BLaER1 treated with 17β-estradiol and CSF1 and Interleukin-3, amounts not matched to agents 10 nM and 100 nM (cell line): ENCODE data around the gene GAB1.

Experiments used
- H3K27ac ChIP-seq, 11 experiments: shearing (Covaris generic); formaldehyde crosslinking; 2 replicates each; pipeline ENCODE4 v1.8.1; 2022
- H3K27me3 ChIP-seq, 11 experiments: shearing (Covaris generic); formaldehyde crosslinking; 2 replicates each; pipeline ENCODE4 v1.8.1; 2022
- H3K36me3 ChIP-seq, 11 experiments: shearing (Covaris generic); formaldehyde crosslinking; 2 replicates each; pipeline ENCODE4 v1.8.1; 2022
- H3K4me1 ChIP-seq, 10 experiments: shearing (Covaris generic); formaldehyde crosslinking; 2 replicates each; pipeline ENCODE4 v1.8.1; 2022
- H3K4me2 ChIP-seq, 11 experiments: shearing (Covaris generic); formaldehyde crosslinking; 2 replicates each; pipeline ENCODE4 v1.8.1; 2022
- H3K4me3 ChIP-seq, 10 experiments: shearing (Covaris generic); formaldehyde crosslinking; 2 replicates each; pipeline ENCODE4 v1.8.1; 2022
- H3K9ac ChIP-seq, 11 experiments: shearing (Covaris generic); formaldehyde crosslinking; 2 replicates each; pipeline ENCODE4 v1.8.1; 2022
- H3K9me3 ChIP-seq, 11 experiments: shearing (Covaris generic); formaldehyde crosslinking; replicated peaks in 1 of 11; 2 replicates each; pipeline ENCODE4 v1.8.1; 2022
- H4K20me1 ChIP-seq, 11 experiments: shearing (Covaris generic); formaldehyde crosslinking; 2 replicates each; pipeline ENCODE4 v1.8.1; 2022
- Cebpa-rat ChIP-seq, 11 experiments: shearing (Covaris generic); IDR thresholded peaks; 2 replicates each; pipeline ENCODE4 v1.8.1; 2022

The GAB1 gene

DNA sequence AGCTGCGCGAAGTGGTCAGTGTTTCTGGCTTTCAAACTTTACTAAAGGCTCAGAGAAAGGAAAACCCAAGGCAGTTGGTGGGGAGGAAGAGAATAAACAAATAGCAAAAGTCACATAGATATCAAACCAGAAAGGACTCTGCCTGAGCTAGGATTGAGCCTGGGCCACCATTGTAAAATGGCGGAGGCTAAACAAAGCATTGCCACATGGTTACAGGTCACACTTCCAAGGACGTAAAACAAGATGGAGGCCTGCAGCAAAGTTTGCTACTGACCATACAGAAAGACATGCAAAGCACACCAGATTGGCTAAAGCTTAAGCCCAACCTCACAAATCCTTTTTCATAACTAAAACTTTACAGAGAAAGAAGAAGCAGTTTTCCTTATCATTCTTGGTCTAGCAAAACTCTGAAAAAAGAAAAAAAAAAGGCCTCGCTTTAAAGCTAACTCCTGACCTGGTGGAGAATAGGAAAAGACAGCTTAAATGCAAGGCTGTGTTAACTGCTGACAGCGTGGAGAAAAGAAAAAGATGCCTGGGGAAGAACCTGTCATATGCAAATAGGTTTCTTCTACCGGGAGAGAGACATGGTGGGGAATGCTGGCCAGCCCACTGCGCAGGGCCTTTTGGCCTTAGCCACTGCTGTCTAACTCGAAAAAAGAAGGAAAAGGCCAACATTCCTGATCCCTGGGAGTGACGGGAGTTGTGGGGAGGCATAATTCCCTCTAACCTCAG lies 95.0 kb downstream of the GAB1 start:
- Histone ChIP-seq H3K4me2 (no peak overlapping the region), H3K4me1 (peaks cover 0 to 8% (median 0%) of the 10 kb centered on the region in 10 experiments; a peak in 2 of 20 replicates), H3K36me3 (peaks cover 43 to 99% (median 89%) of the 10 kb centered on the region in 11 experiments), H4K20me1 (peaks cover 0 to 15% (median 0%) of the 10 kb centered on the region in 11 experiments; a peak in 2 of 22 replicates), H3K4me3 (no peak overlapping the region), H3K27ac (no peak overlapping the region), H3K9me3 (no peaks in the 10 kb centered on the region), H3K27me3 (no peaks in the 10 kb centered on the region), H3K9ac (no peak overlapping the region)
- no peak for TF ChIP-seq Cebpa-rat (IDR thresholded peaks at IDR 0.05)

DNA sequence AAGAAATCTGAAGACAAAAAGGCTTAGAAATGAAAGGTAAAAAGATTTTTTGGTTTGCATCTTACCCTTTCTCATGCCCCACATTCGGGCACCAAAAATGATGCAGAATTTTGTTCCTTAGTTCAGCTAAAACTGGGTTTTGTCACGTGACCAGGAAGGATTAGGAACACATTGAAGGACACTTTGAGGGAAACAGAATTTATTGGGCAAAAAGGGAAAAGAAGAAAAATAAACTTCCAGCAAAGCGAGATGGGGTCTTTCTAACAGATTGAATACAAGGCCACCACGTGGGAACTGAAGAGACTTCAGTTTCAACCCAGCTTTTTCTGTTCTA lies 95.5 kb downstream of the GAB1 start:
- H3K4me3 ChIP-seq: no peak overlapping the region
- peaks cover 0 to 8% (median 0%) of the 10 kb centered on the region in 10 experiments; a peak in 3 of 20 replicates for H3K4me1 ChIP-seq
- H3K27me3 ChIP-seq: no peaks in the 10 kb centered on the region
- no peak overlapping the region for H3K4me2 ChIP-seq
- TF ChIP-seq Cebpa-rat (IDR thresholded peaks at IDR 0.05): no peak
- no peak overlapping the region for H3K9ac ChIP-seq
- H3K27ac ChIP-seq: no peak overlapping the region
- H3K36me3 ChIP-seq: peaks cover 40 to 99% (median 89%) of the 10 kb centered on the region in 11 experiments
- H3K9me3 ChIP-seq: no peaks in the 10 kb centered on the region
- H4K20me1 ChIP-seq: peaks cover 0 to 13% (median 0%) of the 10 kb centered on the region in 11 experiments; a peak in 2 of 22 replicates

DNA sequence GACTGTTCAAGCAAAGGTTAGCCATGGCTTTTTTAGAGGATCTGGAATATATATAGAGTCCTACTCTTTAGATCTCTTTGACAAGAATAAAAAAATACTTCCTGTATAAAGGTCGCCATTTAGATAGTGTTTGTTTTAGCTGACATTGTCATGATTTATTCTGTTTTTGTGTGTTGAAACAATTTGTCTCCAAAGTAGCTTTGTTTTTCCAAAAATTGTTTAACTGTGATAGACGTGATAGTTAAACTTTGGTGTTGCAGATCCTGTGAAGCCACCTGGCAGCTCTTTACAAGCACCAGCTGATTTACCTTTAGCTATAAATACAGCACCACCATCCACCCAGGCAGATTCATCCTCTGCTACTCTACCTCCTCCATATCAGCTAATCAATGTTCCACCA lies 96.6 kb downstream of the GAB1 start:
- Histone ChIP-seq H3K27ac (no peak overlapping the region), H3K27me3 (no peaks in the 10 kb centered on the region), H3K4me1 (peaks cover 0 to 8% (median 5%) of the 10 kb centered on the region in 10 experiments; a peak in 13 of 20 replicates), H3K4me3 (no peak overlapping the region), H4K20me1 (peaks cover 0 to 3% (median 0%) of the 10 kb centered on the region in 11 experiments; a peak in 1 of 22 replicates), H3K9me3 (no peaks in the 10 kb centered on the region), H3K4me2 (no peak overlapping the region), H3K9ac (no peak overlapping the region), H3K36me3 (peaks cover 41 to 100% (median 89%) of the 10 kb centered on the region in 11 experiments)
- no peak for TF ChIP-seq Cebpa-rat (IDR thresholded peaks at IDR 0.05)

DNA sequence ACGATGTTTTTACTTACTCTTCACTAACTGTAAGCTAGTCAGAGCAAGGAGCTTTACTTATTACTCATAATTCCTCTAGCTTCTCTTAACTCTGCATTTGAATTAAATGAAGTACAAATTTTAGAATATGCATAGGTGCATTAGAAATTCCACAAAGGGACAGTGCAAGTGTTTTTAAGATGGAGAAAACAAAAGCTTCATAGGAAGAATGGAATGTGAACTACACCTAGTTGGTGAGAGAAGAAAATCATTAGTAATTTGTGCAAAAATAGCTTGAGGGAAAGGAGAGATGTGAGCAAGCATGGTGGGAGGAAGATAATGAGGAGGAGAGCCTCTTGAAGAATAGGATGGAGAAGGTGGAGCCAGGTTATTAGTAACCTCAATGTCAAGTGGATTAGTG lies 99.3 kb downstream of the GAB1 start:
- Histone ChIP-seq H3K36me3 (peaks cover 55 to 100% (median 100%) of the 10 kb centered on the region in 11 experiments), H3K9ac (no peak overlapping the region), H3K4me3 (no peak overlapping the region), H4K20me1 (no peaks in the 10 kb centered on the region; a peak in 1 of 22 replicates), H3K27me3 (no peaks in the 10 kb centered on the region), H3K9me3 (no peaks in the 10 kb centered on the region), H3K4me1 (peaks cover 6 to 22% (median 14%) of the 10 kb centered on the region in 10 experiments), H3K27ac (no peak overlapping the region; a peak in 1 of 22 replicates), H3K4me2 (no peak overlapping the region)
- TF ChIP-seq Cebpa-rat (IDR thresholded peaks at IDR 0.05): no peak

GRCh38 chr4:143437476-143437875 lies 100.8 kb downstream of the GAB1 start:
- Histone ChIP-seq H3K4me1 (peaks cover 6 to 22% (median 14%) of the 10 kb centered on the region in 10 experiments), H3K27me3 (no peaks in the 10 kb centered on the region), H4K20me1 (no peaks in the 10 kb centered on the region; a peak in 1 of 22 replicates), H3K9ac (no peak overlapping the region), H3K9me3 (no peaks in the 10 kb centered on the region), H3K4me2 (peak overlapping the region in 1 of 11 experiments; percentile 67; a peak in 2 of 22 replicates), H3K27ac (no peak overlapping the region), H3K36me3 (peaks cover 55 to 100% (median 99%) of the 10 kb centered on the region in 11 experiments), H3K4me3 (no peak overlapping the region)
- TF ChIP-seq Cebpa-rat (IDR thresholded peaks at IDR 0.05): no peak

DNA sequence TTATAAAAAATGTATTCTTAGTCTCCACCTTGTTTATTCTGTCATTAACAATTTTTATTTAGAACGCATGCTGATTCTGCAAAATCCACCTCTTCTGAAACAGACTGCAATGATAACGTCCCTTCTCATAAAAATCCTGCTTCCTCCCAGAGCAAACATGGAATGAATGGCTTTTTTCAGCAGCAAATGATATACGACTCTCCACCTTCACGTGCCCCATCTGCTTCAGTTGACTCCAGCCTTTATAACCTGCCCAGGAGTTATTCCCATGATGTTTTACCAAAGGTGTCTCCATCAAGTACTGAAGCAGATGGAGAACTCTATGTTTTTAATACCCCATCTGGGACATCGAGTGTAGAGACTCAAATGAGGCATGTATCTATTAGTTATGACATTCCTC lies 101.3 kb downstream of the GAB1 start:
- Histone ChIP-seq H3K27ac (peak overlapping the region in 5 of 11 experiments; percentile 24 to 62 (median 48); a peak in 8 of 22 replicates), H3K4me3 (no peak overlapping the region), H3K27me3 (no peaks in the 10 kb centered on the region), H3K36me3 (peaks cover 54 to 100% (median 95%) of the 10 kb centered on the region in 11 experiments), H3K9ac (no peak overlapping the region), H4K20me1 (no peaks in the 10 kb centered on the region; a peak in 1 of 22 replicates), H3K4me1 (peaks cover 6 to 22% (median 14%) of the 10 kb centered on the region in 10 experiments), H3K4me2 (peak overlapping the region in 7 of 11 experiments; percentile 50 to 85 (median 61); a peak in 9 of 22 replicates), H3K9me3 (no peaks in the 10 kb centered on the region)
- no peak for TF ChIP-seq Cebpa-rat (IDR thresholded peaks at IDR 0.05)

DNA sequence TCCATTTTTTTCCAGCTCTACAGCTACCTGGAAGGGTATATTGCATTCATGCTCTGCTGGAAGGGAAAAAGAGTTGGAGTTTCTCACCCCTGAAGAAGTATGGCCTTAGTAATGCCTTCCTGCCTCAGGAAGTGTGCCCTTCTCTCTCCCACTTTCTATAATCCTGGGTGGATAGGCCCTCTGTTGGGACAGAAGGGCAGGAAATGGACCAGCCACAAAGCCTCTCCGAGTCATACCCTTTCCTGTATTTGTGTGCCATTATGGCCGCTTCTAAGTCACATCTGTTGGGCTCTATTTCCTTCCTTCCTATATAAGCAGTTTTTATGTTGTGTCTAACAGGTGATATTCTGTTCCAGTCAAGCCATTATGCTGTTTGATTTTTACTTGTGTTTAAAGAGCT lies 102.0 kb downstream of the GAB1 start:
- peak overlapping the region; percentile 23 to 85 (median 61); a peak in 19 of 22 replicates for H3K4me2 ChIP-seq
- H3K4me3 ChIP-seq: no peak overlapping the region
- H3K9me3 ChIP-seq: peaks cover 0 to 2% (median 0%) of the 10 kb centered on the region in 11 experiments; a peak in 1 of 22 replicates
- no peaks in the 10 kb centered on the region; a peak in 1 of 22 replicates for H4K20me1 ChIP-seq
- no peaks in the 10 kb centered on the region for H3K27me3 ChIP-seq
- TF ChIP-seq Cebpa-rat (IDR thresholded peaks at IDR 0.05): no peak
- H3K27ac ChIP-seq: peak overlapping the region in 6 of 11 experiments; percentile 24 to 62 (median 42); a peak in 13 of 22 replicates
- H3K4me1 ChIP-seq: peaks cover 6 to 22% (median 14%) of the 10 kb centered on the region in 10 experiments
- no peak overlapping the region for H3K9ac ChIP-seq
- H3K36me3 ChIP-seq: peaks cover 47 to 100% (median 94%) of the 10 kb centered on the region in 11 experiments

DNA sequence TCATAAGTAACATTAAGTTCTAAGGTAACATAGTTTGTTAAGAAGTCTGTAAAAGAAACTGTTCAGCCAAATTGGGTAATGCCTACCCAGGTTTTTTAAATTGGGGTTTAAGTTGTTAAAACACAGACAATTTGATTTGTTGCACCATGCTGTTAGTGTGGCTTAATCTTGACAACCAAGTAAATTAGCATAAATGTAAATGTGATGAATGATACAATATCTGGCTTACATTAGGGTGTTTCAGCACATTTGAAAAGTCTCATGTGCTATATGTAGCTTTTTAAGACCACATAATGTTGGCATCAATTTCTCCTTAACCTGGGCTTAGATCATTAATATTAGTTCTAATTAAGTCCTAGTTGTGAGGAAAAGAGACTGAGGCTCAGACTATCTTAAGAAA lies 104.4 kb downstream of the GAB1 start:
- H3K27me3 ChIP-seq: no peaks in the 10 kb centered on the region
- no peak overlapping the region for H3K9ac ChIP-seq
- no peak overlapping the region for H3K4me3 ChIP-seq
- no peaks in the 10 kb centered on the region; a peak in 1 of 22 replicates for H4K20me1 ChIP-seq
- TF ChIP-seq Cebpa-rat (IDR thresholded peaks at IDR 0.05): no peak
- H3K27ac ChIP-seq: no peak overlapping the region; a peak in 1 of 22 replicates
- H3K36me3 ChIP-seq: peaks cover 49 to 98% (median 90%) of the 10 kb centered on the region in 11 experiments
- H3K4me1 ChIP-seq: peaks cover 6 to 22% (median 14%) of the 10 kb centered on the region in 10 experiments
- peaks cover 0 to 22% (median 18%) of the 10 kb centered on the region in 11 experiments; a peak in 19 of 22 replicates for H3K9me3 ChIP-seq
- no peak overlapping the region for H3K4me2 ChIP-seq

DNA sequence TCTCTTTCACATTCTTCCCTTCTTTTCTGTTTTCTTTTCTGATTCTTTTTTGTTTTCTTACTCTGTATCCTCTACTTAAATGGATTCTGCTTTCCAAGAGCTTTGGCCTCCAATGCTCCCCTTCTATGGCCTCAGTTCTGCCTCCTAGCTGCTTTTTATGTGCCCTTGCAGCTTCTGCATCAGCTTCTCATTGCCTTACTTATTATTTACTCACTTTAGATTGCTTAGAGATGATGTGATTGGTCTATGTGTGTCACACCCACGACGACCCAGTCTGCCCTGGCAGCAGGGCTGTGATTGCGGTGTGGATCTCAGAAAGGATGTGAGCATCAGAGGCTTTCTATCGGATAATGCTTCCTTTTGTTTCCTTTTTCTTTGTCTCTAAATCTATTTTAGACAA lies 105.0 kb downstream of the GAB1 start:
- H3K4me2 ChIP-seq: no peak overlapping the region

More for the DNA sequence above, 105.0 kb downstream of the GAB1 start:
- no peaks in the 10 kb centered on the region for H3K27me3 ChIP-seq
- H3K9me3 ChIP-seq: peaks cover 0 to 22% (median 18%) of the 10 kb centered on the region in 11 experiments; a peak in 19 of 22 replicates
- no peak overlapping the region for H3K4me3 ChIP-seq
- TF ChIP-seq Cebpa-rat (IDR thresholded peaks at IDR 0.05): no peak
- peaks cover 6 to 22% (median 14%) of the 10 kb centered on the region in 10 experiments for H3K4me1 ChIP-seq
- peaks cover 45 to 92% (median 85%) of the 10 kb centered on the region in 11 experiments for H3K36me3 ChIP-seq
- peak overlapping the region in 1 of 11 experiments; percentile 5; a peak in 1 of 22 replicates for H3K27ac ChIP-seq
- no peak overlapping the region for H3K9ac ChIP-seq
- H4K20me1 ChIP-seq: no peaks in the 10 kb centered on the region; a peak in 1 of 22 replicates
